GM23338 (cell line): Measurements from ENCODE around the gene TRIM27. TPM values are rescaled to one million over a fixed set of nuclear protein-coding genes. Genes with fewer than 3 reads are reported as not detected.

ENCODE experiments used
- ATAC-seq: fragments of 200-7000 bp; cut with Tn5 transposase; 3 replicates; pipeline ENCODE4 v1.9.1; 2020
- DNase-seq: peaks from one replicate; pipeline ENCODE4 v3.0.0-alpha.2; 2015; ENCODE audit warnings: low spot score
- H2AFZ ChIP-seq: fragments of 200-600 bp; sonication (generic); 2 replicates; pipeline ENCODE4 v1.8.0; 2016; ENCODE audit warnings: antibody characterized with exemption, mild to moderate bottlenecking, moderate library complexity
- H3F3A ChIP-seq: fragments of 200-600 bp; sonication (generic); replicated peaks from 2 replicates; pipeline ENCODE4 v1.8.0; 2017; ENCODE audit warnings: antibody characterized with exemption, mixed run types, low read depth
- H3K27ac ChIP-seq: fragments of 200-600 bp; sonication (generic); 2 replicates; pipeline ENCODE4 v1.6.1; 2016; ENCODE audit warnings: low read depth
- H3K27me3 ChIP-seq: fragments of 200-600 bp; sonication (generic); 2 replicates; pipeline ENCODE4 v1.8.0; 2016; ENCODE audit warnings: mild to moderate bottlenecking, mixed run types, moderate library complexity; ENCODE audit not compliant: insufficient read depth
- H3K36me3 ChIP-seq: fragments of 200-600 bp; sonication (generic); 2 replicates; pipeline ENCODE4 v1.8.0; 2016; ENCODE audit warnings: mild to moderate bottlenecking; ENCODE audit not compliant: insufficient read depth
- H3K4me1 ChIP-seq: fragments of 200-600 bp; sonication (generic); 2 replicates; pipeline ENCODE4 v1.8.0; 2016; ENCODE audit warnings: mild to moderate bottlenecking, moderate library complexity; ENCODE audit not compliant: insufficient read depth
- H3K4me2 ChIP-seq: fragments of 200-600 bp; sonication (generic); 2 replicates; pipeline ENCODE4 v1.7.1; 2017; ENCODE audit warnings: mixed run types
- H3K4me3 ChIP-seq: fragments of 200-600 bp; sonication (generic); 2 replicates; pipeline ENCODE4 v1.6.1; 2016; ENCODE audit warnings: mixed run types
- H3K79me2 ChIP-seq: fragments of 200-600 bp; sonication (generic); replicated peaks from 2 replicates; pipeline ENCODE4 v1.8.0; 2017; ENCODE audit warnings: mild to moderate bottlenecking; ENCODE audit not compliant: insufficient read depth
- H3K9me2 ChIP-seq: fragments of 200-600 bp; sonication (generic); 2 replicates; pipeline ENCODE4 v1.8.0; 2017; ENCODE audit not compliant: insufficient read depth
- H4K20me1 ChIP-seq: fragments of 200-600 bp; sonication (generic); replicated peaks from 2 replicates; pipeline ENCODE4 v1.8.0; 2017; ENCODE audit warnings: mild to moderate bottlenecking; ENCODE audit not compliant: insufficient read depth
- H3K27ac Mint-ChIP-seq: 2 replicates; pipeline ENCODE4 v1.8.0; 2020; ENCODE audit warnings: inconsistent platforms, mild to moderate bottlenecking, moderate library complexity, mixed read lengths
- H3K27me3 Mint-ChIP-seq: 3 replicates; pipeline ENCODE4 v1.8.0; 2022; ENCODE audit warnings: low read depth, mild to moderate bottlenecking, moderate library complexity, mixed read lengths, inconsistent platforms; ENCODE audit not compliant: insufficient read depth, poor library complexity
- H3K36me3 Mint-ChIP-seq: 3 replicates; pipeline ENCODE4 v1.8.0; 2021; ENCODE audit warnings: low read depth, mild to moderate bottlenecking, inconsistent platforms, moderate library complexity, mixed read lengths
- H3K4me1 Mint-ChIP-seq: 3 replicates; pipeline ENCODE4 v1.8.0; 2020; ENCODE audit warnings: mild to moderate bottlenecking, inconsistent platforms, mixed read lengths
- H3K4me3 Mint-ChIP-seq: 3 replicates; pipeline ENCODE4 v1.8.0; 2021; ENCODE audit warnings: moderate library complexity, mild to moderate bottlenecking, inconsistent platforms, mixed read lengths
- H3K9me3 Mint-ChIP-seq: 3 replicates; pipeline ENCODE4 v1.8.0; 2020; ENCODE audit warnings: moderate library complexity, mild to moderate bottlenecking, inconsistent platforms, mixed read lengths
- EZH2 ChIP-seq: fragments of 200-600 bp; sonication (generic); IDR thresholded peaks from one replicate; pipeline ENCODE4 v1.8.0; 2017; ENCODE audit warnings: antibody characterized with exemption, mild to moderate bottlenecking, low read depth; ENCODE audit not compliant: unreplicated experiment
- EZH2phosphoT487 ChIP-seq: fragments of 200-600 bp; sonication (generic); IDR thresholded peaks from one replicate; pipeline ENCODE4 v1.8.1; 2018; ENCODE audit warnings: antibody characterized with exemption; ENCODE audit not compliant: unreplicated experiment
- JUNB ChIP-seq: IDR thresholded peaks from one replicate; pipeline ENCODE4 v1.6.1; 2016; ENCODE audit warnings: antibody characterized with exemption; ENCODE audit not compliant: unreplicated experiment
- NANOG ChIP-seq: IDR thresholded peaks from 2 replicates; pipeline ENCODE4 v1.6.1; 2016; ENCODE audit warnings: antibody characterized with exemption, borderline replicate concordance
- ZNF114 ChIP-seq: fragments of 250-450 bp; sonication (Bioruptor Pico); IDR thresholded peaks from 2 replicates; pipeline ENCODE4 v1.5.0; 2020; ENCODE audit warnings: mild to moderate bottlenecking, moderate library complexity
- polyA plus RNA-seq: library from polyadenylated mRNA; unstranded; fragments of >200 nt; fragmentation: Nextera tagmentation; extraction: Ambion mirVana; gene quantifications from 2 replicates; pipeline ENCODE4 v1.2.1, GENCODE V29; 2016
- total RNA-seq: library from RNA; depleted of rRNA; stranded (reverse); fragments of >200 nt; shearing (Covaris generic); gene quantifications from 2 replicates; pipeline ENCODE4 v1.2.3, GENCODE V29; 2014
- TF ChIP-seq, protein P1 (sequence below): IDR thresholded peaks from one replicate; pipeline ENCODE4 v1.6.1; 2018; ENCODE audit warnings: antibody characterized with exemption; ENCODE audit not compliant: unreplicated experiment
- TF ChIP-seq, protein P2 (sequence below), 2 experiments: fragments of 200-600 bp in 1 of 2; sonication (generic) in 1 of 2; conservative IDR thresholded peaks; 2 replicates each; pipeline versions ENCODE4 v1.5.1 to v1.6.1; 2016 to 2017; ENCODE audit warnings: antibody characterized with exemption in 2 of 2, low read depth in 2 of 2, mild to moderate bottlenecking in 2 of 2, moderate library complexity in 1 of 2
- TF ChIP-seq, protein P3 (sequence below): fragments of 250-450 bp; sonication (Bioruptor Pico); IDR thresholded peaks from 2 replicates; pipeline ENCODE4 v1.5.0; 2020; ENCODE audit warnings: mild to moderate bottlenecking, moderate library complexity

TRIM27 gene
- total and polyA plus RNA-seq, 2 experiments from 2014 or later = 43.1 to 127 TPM

DNA sequence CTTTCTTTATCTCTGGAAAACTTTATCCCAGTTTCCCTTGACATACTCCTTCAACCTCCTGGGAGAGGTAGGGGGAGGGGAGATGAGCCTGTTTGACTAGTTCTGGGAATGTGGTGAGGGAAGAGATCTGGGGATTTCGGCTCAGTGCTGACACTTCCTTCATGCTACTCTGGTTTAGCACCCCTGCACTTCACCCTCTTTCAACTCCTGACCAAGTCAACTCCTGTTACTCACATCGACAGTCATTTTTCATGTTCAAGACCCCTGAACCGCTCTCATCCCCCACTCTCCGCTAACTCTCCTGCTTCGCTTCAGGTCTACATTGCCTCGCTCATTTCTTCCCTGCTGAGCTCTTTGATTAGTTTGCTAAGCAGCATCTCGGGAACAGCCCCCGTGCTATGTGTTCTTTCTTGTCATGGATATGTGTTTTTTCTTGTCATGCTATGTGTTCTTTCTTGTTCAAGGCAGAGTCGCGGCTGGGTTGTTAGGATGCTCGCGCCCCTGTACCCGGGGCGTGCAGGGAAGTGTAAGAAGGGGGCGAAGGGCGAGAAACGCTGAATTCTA lies 16.6 kb upstream of the TRIM27 start (continued):
- TF ChIP-seq, protein P1, sequence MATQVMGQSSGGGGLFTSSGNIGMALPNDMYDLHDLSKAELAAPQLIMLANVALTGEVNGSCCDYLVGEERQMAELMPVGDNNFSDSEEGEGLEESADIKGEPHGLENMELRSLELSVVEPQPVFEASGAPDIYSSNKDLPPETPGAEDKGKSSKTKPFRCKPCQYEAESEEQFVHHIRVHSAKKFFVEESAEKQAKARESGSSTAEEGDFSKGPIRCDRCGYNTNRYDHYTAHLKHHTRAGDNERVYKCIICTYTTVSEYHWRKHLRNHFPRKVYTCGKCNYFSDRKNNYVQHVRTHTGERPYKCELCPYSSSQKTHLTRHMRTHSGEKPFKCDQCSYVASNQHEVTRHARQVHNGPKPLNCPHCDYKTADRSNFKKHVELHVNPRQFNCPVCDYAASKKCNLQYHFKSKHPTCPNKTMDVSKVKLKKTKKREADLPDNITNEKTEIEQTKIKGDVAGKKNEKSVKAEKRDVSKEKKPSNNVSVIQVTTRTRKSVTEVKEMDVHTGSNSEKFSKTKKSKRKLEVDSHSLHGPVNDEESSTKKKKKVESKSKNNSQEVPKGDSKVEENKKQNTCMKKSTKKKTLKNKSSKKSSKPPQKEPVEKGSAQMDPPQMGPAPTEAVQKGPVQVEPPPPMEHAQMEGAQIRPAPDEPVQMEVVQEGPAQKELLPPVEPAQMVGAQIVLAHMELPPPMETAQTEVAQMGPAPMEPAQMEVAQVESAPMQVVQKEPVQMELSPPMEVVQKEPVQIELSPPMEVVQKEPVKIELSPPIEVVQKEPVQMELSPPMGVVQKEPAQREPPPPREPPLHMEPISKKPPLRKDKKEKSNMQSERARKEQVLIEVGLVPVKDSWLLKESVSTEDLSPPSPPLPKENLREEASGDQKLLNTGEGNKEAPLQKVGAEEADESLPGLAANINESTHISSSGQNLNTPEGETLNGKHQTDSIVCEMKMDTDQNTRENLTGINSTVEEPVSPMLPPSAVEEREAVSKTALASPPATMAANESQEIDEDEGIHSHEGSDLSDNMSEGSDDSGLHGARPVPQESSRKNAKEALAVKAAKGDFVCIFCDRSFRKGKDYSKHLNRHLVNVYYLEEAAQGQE = no peak
- TF ChIP-seq, protein P2, sequence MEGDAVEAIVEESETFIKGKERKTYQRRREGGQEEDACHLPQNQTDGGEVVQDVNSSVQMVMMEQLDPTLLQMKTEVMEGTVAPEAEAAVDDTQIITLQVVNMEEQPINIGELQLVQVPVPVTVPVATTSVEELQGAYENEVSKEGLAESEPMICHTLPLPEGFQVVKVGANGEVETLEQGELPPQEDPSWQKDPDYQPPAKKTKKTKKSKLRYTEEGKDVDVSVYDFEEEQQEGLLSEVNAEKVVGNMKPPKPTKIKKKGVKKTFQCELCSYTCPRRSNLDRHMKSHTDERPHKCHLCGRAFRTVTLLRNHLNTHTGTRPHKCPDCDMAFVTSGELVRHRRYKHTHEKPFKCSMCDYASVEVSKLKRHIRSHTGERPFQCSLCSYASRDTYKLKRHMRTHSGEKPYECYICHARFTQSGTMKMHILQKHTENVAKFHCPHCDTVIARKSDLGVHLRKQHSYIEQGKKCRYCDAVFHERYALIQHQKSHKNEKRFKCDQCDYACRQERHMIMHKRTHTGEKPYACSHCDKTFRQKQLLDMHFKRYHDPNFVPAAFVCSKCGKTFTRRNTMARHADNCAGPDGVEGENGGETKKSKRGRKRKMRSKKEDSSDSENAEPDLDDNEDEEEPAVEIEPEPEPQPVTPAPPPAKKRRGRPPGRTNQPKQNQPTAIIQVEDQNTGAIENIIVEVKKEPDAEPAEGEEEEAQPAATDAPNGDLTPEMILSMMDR (conservative IDR thresholded peaks at IDR 0.05; ENCODE audit: low read depth in 2 of 2) = no peak
- no peak for TF ChIP-seq EZH2

DNA sequence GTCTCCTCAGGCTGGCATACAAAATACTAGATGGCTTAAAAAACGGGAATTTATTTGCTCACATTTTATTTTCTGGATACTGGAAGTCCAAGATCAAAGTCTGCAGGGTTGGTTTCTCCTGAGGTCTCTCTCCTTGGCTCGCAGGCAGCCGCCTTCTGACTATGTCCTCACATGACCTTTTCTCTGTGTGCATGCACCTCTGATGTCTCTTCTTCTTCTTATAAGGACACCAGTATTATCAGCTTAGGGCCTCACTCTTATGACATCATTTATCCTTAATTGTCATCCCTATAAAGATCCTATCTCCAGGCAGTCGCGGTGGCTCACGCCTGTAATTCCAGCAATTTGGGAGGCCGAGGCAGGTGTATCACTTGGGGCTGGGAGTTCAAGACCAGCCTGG lies 9.3 kb upstream of the TRIM27 start:
- Histone ChIP-seq H3K9me2 (no peaks in the 10 kb centered on the region), H3K79me2 (no peaks in the 10 kb centered on the region), H2AFZ (no peak overlapping the region), H3F3A (no peaks in the 10 kb centered on the region; the same call in 1 of the 2 replicates), H3K4me2 (no peak overlapping the region), H3K4me1 (no peaks in the 10 kb centered on the region), H3K27me3 (no peaks in the 10 kb centered on the region), H3K27ac (no peak overlapping the region), H3K4me3 (no peak overlapping the region), H3K36me3 (no peaks in the 10 kb centered on the region), H4K20me1 (no peaks in the 10 kb centered on the region)
- H3K36me3 Mint-ChIP-seq = no peaks in the 10 kb centered on the region
- H3K4me3 Mint-ChIP-seq = no peak overlapping the region
- no peak for DNase-seq
- no peaks in the 10 kb centered on the region for H3K4me1 Mint-ChIP-seq
- H3K9me3 Mint-ChIP-seq = no peaks in the 10 kb centered on the region
- no peak overlapping the region for H3K27ac Mint-ChIP-seq
- no peaks in the 10 kb centered on the region for H3K27me3 Mint-ChIP-seq
- ATAC-seq = no peak
- TF ChIP-seq, protein P1 = no peak
- TF ChIP-seq, protein P3, sequence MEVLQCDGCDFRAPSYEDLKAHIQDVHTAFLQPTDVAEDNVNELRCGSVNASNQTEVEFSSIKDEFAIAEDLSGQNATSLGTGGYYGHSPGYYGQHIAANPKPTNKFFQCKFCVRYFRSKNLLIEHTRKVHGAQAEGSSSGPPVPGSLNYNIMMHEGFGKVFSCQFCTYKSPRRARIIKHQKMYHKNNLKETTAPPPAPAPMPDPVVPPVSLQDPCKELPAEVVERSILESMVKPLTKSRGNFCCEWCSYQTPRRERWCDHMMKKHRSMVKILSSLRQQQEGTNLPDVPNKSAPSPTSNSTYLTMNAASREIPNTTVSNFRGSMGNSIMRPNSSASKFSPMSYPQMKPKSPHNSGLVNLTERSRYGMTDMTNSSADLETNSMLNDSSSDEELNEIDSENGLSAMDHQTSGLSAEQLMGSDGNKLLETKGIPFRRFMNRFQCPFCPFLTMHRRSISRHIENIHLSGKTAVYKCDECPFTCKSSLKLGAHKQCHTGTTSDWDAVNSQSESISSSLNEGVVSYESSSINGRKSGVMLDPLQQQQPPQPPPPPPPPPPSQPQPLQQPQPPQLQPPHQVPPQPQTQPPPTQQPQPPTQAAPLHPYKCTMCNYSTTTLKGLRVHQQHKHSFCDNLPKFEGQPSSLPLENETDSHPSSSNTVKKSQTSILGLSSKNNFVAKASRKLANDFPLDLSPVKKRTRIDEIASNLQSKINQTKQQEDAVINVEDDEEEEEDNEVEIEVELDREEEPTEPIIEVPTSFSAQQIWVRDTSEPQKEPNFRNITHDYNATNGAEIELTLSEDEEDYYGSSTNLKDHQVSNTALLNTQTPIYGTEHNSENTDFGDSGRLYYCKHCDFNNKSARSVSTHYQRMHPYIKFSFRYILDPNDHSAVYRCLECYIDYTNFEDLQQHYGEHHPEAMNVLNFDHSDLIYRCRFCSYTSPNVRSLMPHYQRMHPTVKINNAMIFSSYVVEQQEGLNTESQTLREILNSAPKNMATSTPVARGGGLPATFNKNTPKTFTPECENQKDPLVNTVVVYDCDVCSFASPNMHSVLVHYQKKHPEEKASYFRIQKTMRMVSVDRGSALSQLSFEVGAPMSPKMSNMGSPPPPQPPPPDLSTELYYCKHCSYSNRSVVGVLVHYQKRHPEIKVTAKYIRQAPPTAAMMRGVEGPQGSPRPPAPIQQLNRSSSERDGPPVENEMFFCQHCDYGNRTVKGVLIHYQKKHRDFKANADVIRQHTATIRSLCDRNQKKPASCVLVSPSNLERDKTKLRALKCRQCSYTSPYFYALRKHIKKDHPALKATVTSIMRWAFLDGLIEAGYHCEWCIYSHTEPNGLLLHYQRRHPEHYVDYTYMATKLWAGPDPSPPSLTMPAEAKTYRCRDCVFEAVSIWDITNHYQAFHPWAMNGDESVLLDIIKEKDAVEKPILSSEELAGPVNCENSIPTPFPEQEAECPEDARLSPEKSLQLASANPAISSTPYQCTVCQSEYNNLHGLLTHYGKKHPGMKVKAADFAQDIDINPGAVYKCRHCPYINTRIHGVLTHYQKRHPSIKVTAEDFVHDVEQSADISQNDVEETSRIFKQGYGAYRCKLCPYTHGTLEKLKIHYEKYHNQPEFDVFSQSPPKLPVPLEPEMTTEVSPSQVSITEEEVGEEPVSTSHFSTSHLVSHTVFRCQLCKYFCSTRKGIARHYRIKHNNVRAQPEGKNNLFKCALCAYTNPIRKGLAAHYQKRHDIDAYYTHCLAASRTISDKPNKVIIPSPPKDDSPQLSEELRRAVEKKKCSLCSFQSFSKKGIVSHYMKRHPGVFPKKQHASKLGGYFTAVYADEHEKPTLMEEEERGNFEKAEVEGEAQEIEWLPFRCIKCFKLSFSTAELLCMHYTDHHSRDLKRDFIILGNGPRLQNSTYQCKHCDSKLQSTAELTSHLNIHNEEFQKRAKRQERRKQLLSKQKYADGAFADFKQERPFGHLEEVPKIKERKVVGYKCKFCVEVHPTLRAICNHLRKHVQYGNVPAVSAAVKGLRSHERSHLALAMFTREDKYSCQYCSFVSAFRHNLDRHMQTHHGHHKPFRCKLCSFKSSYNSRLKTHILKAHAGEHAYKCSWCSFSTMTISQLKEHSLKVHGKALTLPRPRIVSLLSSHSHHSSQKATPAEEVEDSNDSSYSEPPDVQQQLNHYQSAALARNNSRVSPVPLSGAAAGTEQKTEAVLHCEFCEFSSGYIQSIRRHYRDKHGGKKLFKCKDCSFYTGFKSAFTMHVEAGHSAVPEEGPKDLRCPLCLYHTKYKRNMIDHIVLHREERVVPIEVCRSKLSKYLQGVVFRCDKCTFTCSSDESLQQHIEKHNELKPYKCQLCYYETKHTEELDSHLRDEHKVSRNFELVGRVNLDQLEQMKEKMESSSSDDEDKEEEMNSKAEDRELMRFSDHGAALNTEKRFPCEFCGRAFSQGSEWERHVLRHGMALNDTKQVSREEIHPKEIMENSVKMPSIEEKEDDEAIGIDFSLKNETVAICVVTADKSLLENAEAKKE (CRISPR knock-in tag) = no peak
- no peak for TF ChIP-seq EZH2
- TF ChIP-seq JUNB = no peak
- TF ChIP-seq EZH2phosphoT487 = no peak
- TF ChIP-seq NANOG = no peak
- no peak for TF ChIP-seq ZNF114 (CRISPR knock-in tag)
